Hematopoietic multipotent progenitor cell treated with erythropoietin and hydrocortisone succinate and interleukin-3 and kit ligand, for 15 days (in vitro differentiated cells): ENCODE results near the gene SACS.

Source experiments
- DNase-seq: peaks from one replicate; pipeline ENCODE4 v3.0.0-alpha.2; 2015; ENCODE audit warnings: low spot score

Gene SACS

GRCh38 chr13:23288564-23288963 lies 144.9 kb downstream of the SACS start:
- no peak for DNase-seq

- no peak for DNase-seq
Observed at GRCh38 chr13:23279321-23279720, 154.2 kb downstream of the SACS start.
